K562 (cell line): Measurements from ENCODE around the gene ST6GALNAC2. TPM values are rescaled to one million over a fixed set of nuclear protein-coding genes. Genes with fewer than 3 reads are reported as not detected.

Source experiments
- ATAC-seq: fragments of 200-7000 bp; cut with Tn5 transposase; 3 replicates; pipeline ENCODE4 v1.9.1; 2020; ENCODE audit warnings: moderate library complexity
- BruUV-seq: library from RNA; stranded (reverse); fragments of 400-500 nt; replicated peaks from 2 replicates; lab custom pipeline; 2021; lab: Mats Ljungman, UMichigan
- CTCF ChIA-PET: fragments of 300-600 bp; formaldehyde crosslinking; extraction: SDS; loops from one replicate; lab custom pipeline; 2021; ENCODE audit warnings: low intra/inter-chr PET ratio; lab: Yijun Ruan, JAX
- POLR2A ChIA-PET: fragments of 300-600, 350-650 bp; sonication (Branson Sonifier 250); formaldehyde crosslinking; extraction: SDS; loops from one replicate; lab custom pipeline; 2021; ENCODE audit warnings: antibody characterized with exemption, inconsistent platforms; lab: Yijun Ruan, JAX
- DNase-seq, 4 experiments: peaks; one replicate each; pipeline versions ENCODE4 v3.0.0 to v3.0.0-alpha.2; 2011 to 2018; ENCODE audit warnings: low spot score in 3 of 4, mixed read lengths in 3 of 4; ENCODE audit errors: extremely low read depth in 1 of 4
- FAIRE-seq: peaks from 2 replicates; lab custom pipeline; 2011; peaks lifted over from hg19 to GRCh38; lab: Jason Lieb, UNC
- H2AFZ ChIP-seq: 2 replicates; pipeline ENCODE4 v1.6.0; 2011; ENCODE audit warnings: low read depth, low read length, control low read depth, inconsistent platforms
- H3K27ac ChIP-seq: fragments of 200-600 bp; 3 replicates; pipeline ENCODE4 v1.8.0; 2011; ENCODE audit warnings: low read depth, mild to moderate bottlenecking, control low read depth, inconsistent platforms, low read length, moderate library complexity, mixed read lengths; ENCODE audit errors: extremely low read depth
- H3K27me3 ChIP-seq, 2 experiments: fragments of 300-600 bp in 1 of 2; 2 replicates in 1 of 2; 3 replicates in 1 of 2; pipeline versions ENCODE4 v1.6.0 to v1.8.0; 2011; ENCODE audit warnings: inconsistent platforms in 2 of 2, low read length in 2 of 2, mild to moderate bottlenecking in 1 of 2, mixed read lengths in 1 of 2, moderate library complexity in 1 of 2; ENCODE audit not compliant: control insufficient read depth in 2 of 2, insufficient read depth in 2 of 2
- H3K36me3 ChIP-seq: fragments of 300-600 bp; 3 replicates; pipeline ENCODE4 v1.8.0; 2011; ENCODE audit warnings: mild to moderate bottlenecking, low read length, inconsistent platforms; ENCODE audit not compliant: control insufficient read depth, insufficient read depth
- H3K4me1 ChIP-seq, 2 experiments: fragments of 200-600 bp in 1 of 2; replicated peaks in 1 of 2; 2 replicates in 1 of 2; 3 replicates in 1 of 2; pipeline versions ENCODE4 v1.5.1 to v1.8.0; 2011; ENCODE audit warnings: inconsistent platforms in 2 of 2, low read length in 2 of 2, mild to moderate bottlenecking in 1 of 2, mixed read lengths in 1 of 2, moderate library complexity in 1 of 2; ENCODE audit not compliant: control insufficient read depth in 2 of 2, insufficient read depth in 2 of 2
- H3K4me2 ChIP-seq: 2 replicates; pipeline ENCODE4 v1.6.1; 2011; ENCODE audit warnings: low read length, control low read depth, inconsistent platforms, mixed read lengths; ENCODE audit not compliant: insufficient read depth
- H3K4me3 ChIP-seq: fragments of 200-600 bp; sonication (generic), shearing (Covaris generic); 2 replicates; pipeline ENCODE4 v1.5.1; 2016; ENCODE audit warnings: control low read depth, inconsistent platforms
- H3K79me2 ChIP-seq: fragments of 200-600 bp; 3 replicates; pipeline ENCODE4 v1.8.0; 2011; ENCODE audit warnings: low read length, inconsistent platforms; ENCODE audit not compliant: control insufficient read depth, insufficient read depth
- H3K9ac ChIP-seq, 2 experiments: 2 replicates each; pipeline versions ENCODE4 v1.6.0 to v1.6.1; 2011; ENCODE audit warnings: low read depth in 2 of 2, low read length in 2 of 2, control low read depth in 1 of 2, inconsistent platforms in 1 of 2, mild to moderate bottlenecking in 1 of 2, mixed read lengths in 1 of 2; ENCODE audit not compliant: insufficient read depth in 1 of 2
- H3K9me1 ChIP-seq: one replicate; pipeline ENCODE4 v1.6.0; 2011; ENCODE audit warnings: inconsistent platforms, mild to moderate bottlenecking, low read length, moderate library complexity; ENCODE audit not compliant: control insufficient read depth, insufficient read depth
- H3K9me3 ChIP-seq: replicated peaks from 2 replicates; pipeline ENCODE4 v1.5.1; 2011; ENCODE audit warnings: low read depth, low read length, inconsistent platforms; ENCODE audit not compliant: control insufficient read depth, insufficient read depth
- H4K20me1 ChIP-seq: replicated peaks from 2 replicates; pipeline ENCODE4 v1.6.1; 2011; ENCODE audit warnings: low read length, inconsistent platforms, mixed read lengths; ENCODE audit not compliant: control insufficient read depth, insufficient read depth
- AFF4 ChIP-seq: sonication (generic); formaldehyde crosslinking; IDR thresholded peaks from 2 replicates; pipeline ENCODE4 v1.8.0; 2023; ENCODE audit warnings: mild to moderate bottlenecking, missing genetic modification reagents
- ETV6 ChIP-seq, 3 experiments: fragments of 150-350 bp in 1 of 3; sonication (generic) in 1 of 3; formaldehyde crosslinking in 1 of 3; IDR thresholded peaks; 2 replicates each; pipeline versions ENCODE4 v1.6.1 to v1.8.0; 2014 to 2022; ENCODE audit warnings: borderline replicate concordance in 2 of 3, low read depth in 2 of 3, antibody characterized with exemption in 1 of 3, low read length in 1 of 3, mild to moderate bottlenecking in 1 of 3, missing genetic modification reagents in 1 of 3
- FOXA3 ChIP-seq, 2 experiments: fragments of 450-650 bp in 1 of 2; sonication (generic) in 1 of 2; formaldehyde crosslinking; IDR thresholded peaks in 1 of 2; conservative IDR thresholded peaks in 1 of 2; 2 replicates each; pipeline versions ENCODE4 v1.4.0 to v1.8.0; 2020 to 2022; ENCODE audit warnings: mild to moderate bottlenecking in 2 of 2, missing genetic modification reagents in 1 of 2
- HNRNPL ChIP-seq: fragments of 200-400 bp; formaldehyde crosslinking; IDR thresholded peaks from 2 replicates; pipeline ENCODE4 v1.6.1; 2017; ENCODE audit warnings: low read depth, mild to moderate bottlenecking, low read length
- KDM4B ChIP-seq, 2 experiments: fragments of 450-650 bp in 1 of 2; sonication (generic) in 1 of 2; IDR thresholded peaks; 2 replicates each; pipeline ENCODE4 v1.6.1; 2016 to 2017; ENCODE audit warnings: borderline replicate concordance in 2 of 2, antibody characterized with exemption in 1 of 2, low read depth in 1 of 2, mild to moderate bottlenecking in 1 of 2
- NFXL1 ChIP-seq: fragments of 450-650 bp; formaldehyde crosslinking; IDR thresholded peaks from 2 replicates; pipeline ENCODE4 v1.4.0; 2021; ENCODE audit warnings: mild to moderate bottlenecking
- PHB ChIP-seq: fragments of 250-450 bp; sonication (Bioruptor Pico); IDR thresholded peaks from 2 replicates; pipeline ENCODE4 v1.5.0; 2021
- POLR2A ChIP-seq: fragments of 450-650 bp; conservative IDR thresholded peaks from 2 replicates; pipeline ENCODE4 v1.6.1; 2016
- SP2 ChIP-seq: IDR thresholded peaks from 2 replicates; pipeline ENCODE4 v1.6.1; 2011; ENCODE audit warnings: mild to moderate bottlenecking, low read depth, low read length, moderate library complexity; ENCODE audit not compliant: poor library complexity, severe bottlenecking; ENCODE audit errors: extremely low read depth
- SUPT5H ChIP-seq: fragments of 450-650 bp; IDR thresholded peaks from 2 replicates; pipeline ENCODE4 v1.6.1; 2016
- TAF15 ChIP-seq: fragments of 200-400 bp; formaldehyde crosslinking; IDR thresholded peaks from 2 replicates; pipeline ENCODE4 v1.6.1; 2017; ENCODE audit warnings: mild to moderate bottlenecking, low read depth, low read length, moderate library complexity
- TBP ChIP-seq: optimal IDR thresholded peaks from 2 replicates; pipeline ENCODE3; 2011; ENCODE audit warnings: low read depth, low read length, improper control_type of control experiment
- ZC3H4 ChIP-seq: sonication (generic); formaldehyde crosslinking; IDR thresholded peaks from 2 replicates; pipeline ENCODE4 v1.9.0; 2021; ENCODE audit warnings: missing genetic modification reagents, borderline replicate concordance
- ZNF165 ChIP-seq: fragments of 250-450 bp; sonication (Bioruptor Pico); IDR thresholded peaks from 2 replicates; pipeline ENCODE4 v1.4.0; 2020; ENCODE audit warnings: borderline replicate concordance
- ZNF224 ChIP-seq: sonication (generic); formaldehyde crosslinking; IDR thresholded peaks from 2 replicates; pipeline ENCODE4 v1.8.0; 2022; ENCODE audit warnings: mild to moderate bottlenecking, missing genetic modification reagents
- WGBS: fragments of 100-300 bp; shearing (Covaris generic); methylation state at CpG from one replicate; pipeline ENCODE4 v1.1.6; 2016; ENCODE audit warnings: low coverage, mixed read lengths; ENCODE audit not compliant: insufficient coverage; ENCODE audit errors: missing lambda C conversion rate; 5-methylcytosine and 5-hydroxymethylcytosine counted together
- in situ Hi-C: fragments of 300-500 bp; cut with MboI; formaldehyde crosslinking; loops from 4 replicates; pipeline ENCODE4 v1.15.0; 2018; ENCODE audit warnings: inconsistent platforms, mixed read lengths
- intact Hi-C: fragments of 100-400 bp; cut with micrococcal nuclease; formaldehyde crosslinking; loops from 2 replicates; pipeline ENCODE4 v1.14.2; 2022
- polyA plus RNA-seq, 8 experiments: library from polyadenylated mRNA; depleted of rRNA in 4 of 8; stranded (reverse) in 5 of 8; unstranded in 3 of 8; fragments of >200 nt; fragmentation: Nextera tagmentation in 2 of 8; fragmentation: Illumina TruSeq in 1 of 8; extraction: Ambion mirVana in 2 of 8; extraction: Trizol in 1 of 8; gene quantifications; 2 replicates each; pipeline versions ENCODE4 v1.2.1 to v1.2.3, GENCODE V29; 2011 to 2014; ENCODE audit warnings: inconsistent platforms in 1 of 8, missing spikeins in 1 of 8
- total RNA-seq, 7 experiments: library from RNA; depleted of rRNA in 6 of 7; stranded (reverse); fragments of >200 nt in 6 of 7; fragmentation: Illumina TruSeq in 2 of 7; extraction: Trizol in 2 of 7; gene quantifications; 2 replicates each; pipeline versions ENCODE4 v1.2.1 to v1.2.3, GENCODE V29; 2011 to 2021; ENCODE audit warnings: low replicate concordance in 1 of 7
- TF ChIP-seq, protein P1 (sequence below): fragments of 450-650 bp; formaldehyde crosslinking; IDR thresholded peaks from 2 replicates; pipeline ENCODE4 v1.4.0; 2022; ENCODE audit warnings: mild to moderate bottlenecking, moderate library complexity
- TF ChIP-seq, protein P2 (sequence below): fragments of 450-650 bp; IDR thresholded peaks from 2 replicates; pipeline ENCODE4 v1.6.1; 2016; ENCODE audit warnings: antibody characterized with exemption

ST6GALNAC2 gene
- total and polyA plus RNA-seq, 9 of the 15 experiments (the other 6 are each of a cell fraction or from before 2014, with no cell fraction given): 0.18 TPM; not detected in 8

- ChIA-PET POLR2A (interaction anchor here (0.7 to 1.0 kb wide), 2 partner anchors 16 to 19 kb away, joined by 3 to 4 read pairs; no protein-coding TSS in a partner anchor), CTCF (interaction anchor here (0.6 kb wide), 1 partner anchor 159 kb away, joined by 5 read pairs; no protein-coding TSS in a partner anchor)
- no peaks in the 10 kb centered on the region for H3K9me1 ChIP-seq
- DNase-seq (no peak), ATAC-seq (no peak), FAIRE-seq (no peak)
- peaks cover 0 to 6% of the 10 kb centered on the region in 2 experiments; a peak in 2 of 5 replicates for H3K27me3 ChIP-seq
- no peak overlapping the region for H3K9ac ChIP-seq
- H3K4me1 ChIP-seq: peaks cover 14 to 34% of the 10 kb centered on the region in 2 experiments
- 17% methylated on average over 3 of the region's 3 CpGs for WGBS
- no peaks in the 10 kb centered on the region for H3K36me3 ChIP-seq
- H4K20me1 ChIP-seq: no peaks in the 10 kb centered on the region
- H3K4me3 ChIP-seq: no peak overlapping the region
- in situ Hi-C loops: no loop called here
- no peak overlapping the region for H3K27ac ChIP-seq
- intact Hi-C loops: no loop called here
- BruUV-seq: no TSS peak
- no peaks in the 10 kb centered on the region for H3K9me3 ChIP-seq
- no peak overlapping the region for H3K4me2 ChIP-seq
- no peak overlapping the region for H2AFZ ChIP-seq
- no peaks in the 10 kb centered on the region for H3K79me2 ChIP-seq
- TF ChIP-seq TAF15: no peak
- no peak for TF ChIP-seq FOXA3 (CRISPR knock-in tag; conservative IDR thresholded peaks at IDR 0.05 in 1 of 2, IDR thresholded peaks at IDR 0.05 in 1 of 2)
- TF ChIP-seq, protein P1, sequence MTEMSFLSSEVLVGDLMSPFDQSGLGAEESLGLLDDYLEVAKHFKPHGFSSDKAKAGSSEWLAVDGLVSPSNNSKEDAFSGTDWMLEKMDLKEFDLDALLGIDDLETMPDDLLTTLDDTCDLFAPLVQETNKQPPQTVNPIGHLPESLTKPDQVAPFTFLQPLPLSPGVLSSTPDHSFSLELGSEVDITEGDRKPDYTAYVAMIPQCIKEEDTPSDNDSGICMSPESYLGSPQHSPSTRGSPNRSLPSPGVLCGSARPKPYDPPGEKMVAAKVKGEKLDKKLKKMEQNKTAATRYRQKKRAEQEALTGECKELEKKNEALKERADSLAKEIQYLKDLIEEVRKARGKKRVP (CRISPR knock-in tag): no peak
- no peak for TF ChIP-seq TBP
- TF ChIP-seq SUPT5H: no peak
- TF ChIP-seq ZNF165 (CRISPR knock-in tag): no peak
- TF ChIP-seq, protein P2, sequence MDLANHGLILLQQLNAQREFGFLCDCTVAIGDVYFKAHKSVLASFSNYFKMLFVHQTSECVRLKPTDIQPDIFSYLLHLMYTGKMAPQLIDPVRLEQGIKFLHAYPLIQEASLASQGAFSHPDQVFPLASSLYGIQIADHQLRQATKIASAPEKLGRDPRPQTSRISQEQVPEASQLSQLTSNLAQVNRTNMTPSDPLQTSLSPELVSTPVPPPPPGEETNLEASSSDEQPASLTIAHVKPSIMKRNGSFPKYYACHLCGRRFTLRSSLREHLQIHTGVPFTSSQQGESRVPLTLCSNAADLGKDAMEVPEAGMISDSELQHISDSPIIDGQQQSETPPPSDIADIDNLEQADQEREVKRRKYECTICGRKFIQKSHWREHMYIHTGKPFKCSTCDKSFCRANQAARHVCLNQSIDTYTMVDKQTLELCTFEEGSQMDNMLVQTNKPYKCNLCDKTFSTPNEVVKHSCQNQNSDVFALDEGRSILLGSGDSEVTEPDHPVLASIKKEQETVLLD: no peak
- no peak for TF ChIP-seq KDM4B (IDR thresholded peaks at IDR 0.05; ENCODE audit: borderline replicate concordance in 2 of 2, low read depth in 1 of 2)
- TF ChIP-seq ZC3H4: no peak
- no peak for TF ChIP-seq PHB (CRISPR knock-in tag)
- TF ChIP-seq HNRNPL: no peak
- TF ChIP-seq SP2: no peak
- no peak for TF ChIP-seq ETV6 (IDR thresholded peaks at IDR 0.05; ENCODE audit: borderline replicate concordance in 1 of 2, low read depth in 2 of 2, low read length in 1 of 2)
- no peak for TF ChIP-seq ETV6 (CRISPR knock-in tag; IDR thresholded peaks at IDR 0.05; ENCODE audit: borderline replicate concordance)
- no peak for TF ChIP-seq NFXL1 (CRISPR knock-in tag)
- TF ChIP-seq POLR2A: no peak
- TF ChIP-seq AFF4 (CRISPR knock-in tag): no peak
- no peak for TF ChIP-seq ZNF224 (CRISPR knock-in tag)
Observed at GRCh38 chr17:76582660-76583059, 3.0 kb downstream of the ST6GALNAC2 start.
